K562 (cell line): ENCODE results near the gene MEI4.
"Not testable (repeated sequence)": the region's sequence is repeated elsewhere in the genome, so short reads cannot be mapped to it uniquely, and the experiment has no call there.

Experiments
- ARID2 ChIP-seq: fragments of 450-650 bp; IDR thresholded peaks from 2 replicates; pipeline ENCODE4 v1.6.1; 2017; ENCODE audit warnings: antibody characterized with exemption, mild to moderate bottlenecking
- BHLHE40 ChIP-seq: IDR thresholded peaks from 2 replicates; pipeline ENCODE4 v1.6.1; 2011; ENCODE audit warnings: low read length, improper control_type of control experiment
- KLF16 ChIP-seq: IDR thresholded peaks from 2 replicates; pipeline ENCODE4 v1.6.1; 2016; ENCODE audit warnings: antibody characterized with exemption
- MCM5 ChIP-seq: fragments of 450-650 bp; IDR thresholded peaks from 2 replicates; pipeline ENCODE4 v1.6.1; 2016; ENCODE audit warnings: low read depth
- MYC ChIP-seq, 2 experiments: fragments of 250-450 bp in 1 of 2; sonication (Bioruptor Pico) in 1 of 2; IDR thresholded peaks; 2 replicates each; pipeline versions ENCODE4 v1.5.1 to v1.6.1; 2012 to 2021; ENCODE audit warnings: low read depth in 2 of 2, borderline replicate concordance in 1 of 2, improper control_type of control experiment in 1 of 2, low read length in 1 of 2, mild to moderate bottlenecking in 1 of 2, moderate library complexity in 1 of 2
- SMARCA4 ChIP-seq: fragments of 450-650 bp; IDR thresholded peaks from 2 replicates; pipeline ENCODE4 v1.6.1; 2016
- SRSF7 ChIP-seq: fragments of 200-400 bp; formaldehyde crosslinking; optimal IDR thresholded peaks from 2 replicates; pipeline ENCODE3; 2017; ENCODE audit warnings: mild to moderate bottlenecking, low read depth, low read length
- SRSF9 ChIP-seq: fragments of 200-400 bp; formaldehyde crosslinking; IDR thresholded peaks from 2 replicates; pipeline ENCODE4 v1.6.1; 2017; ENCODE audit warnings: low read depth, low read length, borderline replicate concordance
- YY1 ChIP-seq, 3 experiments: IDR thresholded peaks; 2 replicates each; pipeline ENCODE4 v1.6.1; 2011; ENCODE audit warnings: low read length in 2 of 3, mild to moderate bottlenecking in 2 of 3, moderate library complexity in 2 of 3, borderline replicate concordance in 1 of 3, control low read depth in 1 of 3, low read depth in 1 of 3; ENCODE audit not compliant: insufficient read depth in 3 of 3, insufficient replicate concordance in 2 of 3, control insufficient read depth in 1 of 3, insufficient read length in 1 of 3; ENCODE audit errors: extremely low read depth in 1 of 3
- ZNF184 ChIP-seq: sonication (generic); formaldehyde crosslinking; IDR thresholded peaks from 2 replicates; pipeline ENCODE4 v1.5.0; 2020; ENCODE audit warnings: missing genetic modification reagents
- TF ChIP-seq, protein P1 (sequence below), 3 experiments: IDR thresholded peaks in 2 of 3; conservative IDR thresholded peaks in 1 of 3; 2 replicates each; pipeline ENCODE4 v1.5.1; 2011 to 2012; ENCODE audit warnings: low read length in 3 of 3, mild to moderate bottlenecking in 3 of 3, control low read depth in 2 of 3, improper control_type of control experiment in 1 of 3, inconsistent platforms in 1 of 3, low read depth in 1 of 3, mixed read lengths in 1 of 3, moderate library complexity in 1 of 3; ENCODE audit not compliant: insufficient read depth in 2 of 3
- TF ChIP-seq, protein P2 (sequence below): fragments of 250-450 bp; sonication (Bioruptor Pico); IDR thresholded peaks from 2 replicates; pipeline ENCODE4 v1.5.0; 2021; ENCODE audit warnings: mild to moderate bottlenecking, borderline replicate concordance
- TF ChIP-seq, protein P3 (sequence below): IDR thresholded peaks from 2 replicates; pipeline ENCODE4 v1.6.1; 2012; ENCODE audit warnings: low read depth, low read length, improper control_type of control experiment, borderline replicate concordance

DNA sequence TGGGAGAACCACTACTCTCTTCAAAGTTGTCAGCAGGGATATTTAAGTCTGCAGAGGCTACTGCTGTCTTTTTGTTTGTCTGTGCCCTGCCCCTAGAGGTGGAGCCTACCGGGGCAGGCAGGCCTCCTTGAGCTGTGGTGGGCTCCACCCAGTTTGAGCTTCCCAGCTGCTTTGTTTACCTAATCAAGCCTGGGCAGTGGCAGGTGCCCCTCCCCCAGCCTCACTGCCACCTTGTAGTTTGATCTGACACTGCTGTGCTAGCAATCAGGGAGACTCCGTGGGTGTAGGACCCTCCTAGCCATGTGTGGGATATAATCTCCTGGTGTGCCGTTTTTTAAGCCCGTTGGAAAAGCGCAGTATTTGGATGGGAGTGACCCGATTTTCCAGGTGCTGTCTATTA lies 47.3 kb downstream of the MEI4 start:
- TF ChIP-seq ZNF184 (CRISPR knock-in tag); SRSF7; MYC (IDR thresholded peaks at IDR 0.05; ENCODE audit: low read depth, low read length); MYC (CRISPR knock-in tag; IDR thresholded peaks at IDR 0.05; ENCODE audit: borderline replicate concordance, low read depth); SMARCA4; SRSF9; KLF16; YY1 (IDR thresholded peaks at IDR 0.05; ENCODE audit: borderline replicate concordance in 1 of 3, control insufficient read depth in 1 of 3, extremely low read depth in 1 of 3, insufficient read depth in 3 of 3, insufficient read length in 1 of 3, insufficient replicate concordance in 2 of 3, low read depth in 1 of 3, low read length in 2 of 3); MCM5; BHLHE40; ARID2: not testable (repeated sequence)
- TF ChIP-seq, protein P1, sequence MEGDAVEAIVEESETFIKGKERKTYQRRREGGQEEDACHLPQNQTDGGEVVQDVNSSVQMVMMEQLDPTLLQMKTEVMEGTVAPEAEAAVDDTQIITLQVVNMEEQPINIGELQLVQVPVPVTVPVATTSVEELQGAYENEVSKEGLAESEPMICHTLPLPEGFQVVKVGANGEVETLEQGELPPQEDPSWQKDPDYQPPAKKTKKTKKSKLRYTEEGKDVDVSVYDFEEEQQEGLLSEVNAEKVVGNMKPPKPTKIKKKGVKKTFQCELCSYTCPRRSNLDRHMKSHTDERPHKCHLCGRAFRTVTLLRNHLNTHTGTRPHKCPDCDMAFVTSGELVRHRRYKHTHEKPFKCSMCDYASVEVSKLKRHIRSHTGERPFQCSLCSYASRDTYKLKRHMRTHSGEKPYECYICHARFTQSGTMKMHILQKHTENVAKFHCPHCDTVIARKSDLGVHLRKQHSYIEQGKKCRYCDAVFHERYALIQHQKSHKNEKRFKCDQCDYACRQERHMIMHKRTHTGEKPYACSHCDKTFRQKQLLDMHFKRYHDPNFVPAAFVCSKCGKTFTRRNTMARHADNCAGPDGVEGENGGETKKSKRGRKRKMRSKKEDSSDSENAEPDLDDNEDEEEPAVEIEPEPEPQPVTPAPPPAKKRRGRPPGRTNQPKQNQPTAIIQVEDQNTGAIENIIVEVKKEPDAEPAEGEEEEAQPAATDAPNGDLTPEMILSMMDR (IDR thresholded peaks at IDR 0.05 in 2 of 3, conservative IDR thresholded peaks at IDR 0.05 in 1 of 3; ENCODE audit: insufficient read depth in 2 of 3, low read depth in 1 of 3, low read length in 3 of 3) = not testable (repeated sequence)
- TF ChIP-seq, protein P2, sequence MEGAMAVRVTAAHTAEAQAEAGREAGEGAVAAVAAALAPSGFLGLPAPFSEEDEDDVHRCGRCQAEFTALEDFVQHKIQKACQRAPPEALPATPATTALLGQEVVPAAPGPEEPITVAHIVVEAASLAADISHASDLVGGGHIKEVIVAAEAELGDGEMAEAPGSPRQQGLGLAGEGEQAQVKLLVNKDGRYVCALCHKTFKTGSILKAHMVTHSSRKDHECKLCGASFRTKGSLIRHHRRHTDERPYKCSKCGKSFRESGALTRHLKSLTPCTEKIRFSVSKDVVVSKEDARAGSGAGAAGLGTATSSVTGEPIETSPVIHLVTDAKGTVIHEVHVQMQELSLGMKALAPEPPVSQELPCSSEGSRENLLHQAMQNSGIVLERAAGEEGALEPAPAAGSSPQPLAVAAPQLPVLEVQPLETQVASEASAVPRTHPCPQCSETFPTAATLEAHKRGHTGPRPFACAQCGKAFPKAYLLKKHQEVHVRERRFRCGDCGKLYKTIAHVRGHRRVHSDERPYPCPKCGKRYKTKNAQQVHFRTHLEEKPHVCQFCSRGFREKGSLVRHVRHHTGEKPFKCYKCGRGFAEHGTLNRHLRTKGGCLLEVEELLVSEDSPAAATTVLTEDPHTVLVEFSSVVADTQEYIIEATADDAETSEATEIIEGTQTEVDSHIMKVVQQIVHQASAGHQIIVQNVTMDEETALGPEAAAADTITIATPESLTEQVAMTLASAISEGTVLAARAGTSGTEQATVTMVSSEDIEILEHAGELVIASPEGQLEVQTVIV (CRISPR knock-in tag) = not testable (repeated sequence)
- TF ChIP-seq, protein P3, sequence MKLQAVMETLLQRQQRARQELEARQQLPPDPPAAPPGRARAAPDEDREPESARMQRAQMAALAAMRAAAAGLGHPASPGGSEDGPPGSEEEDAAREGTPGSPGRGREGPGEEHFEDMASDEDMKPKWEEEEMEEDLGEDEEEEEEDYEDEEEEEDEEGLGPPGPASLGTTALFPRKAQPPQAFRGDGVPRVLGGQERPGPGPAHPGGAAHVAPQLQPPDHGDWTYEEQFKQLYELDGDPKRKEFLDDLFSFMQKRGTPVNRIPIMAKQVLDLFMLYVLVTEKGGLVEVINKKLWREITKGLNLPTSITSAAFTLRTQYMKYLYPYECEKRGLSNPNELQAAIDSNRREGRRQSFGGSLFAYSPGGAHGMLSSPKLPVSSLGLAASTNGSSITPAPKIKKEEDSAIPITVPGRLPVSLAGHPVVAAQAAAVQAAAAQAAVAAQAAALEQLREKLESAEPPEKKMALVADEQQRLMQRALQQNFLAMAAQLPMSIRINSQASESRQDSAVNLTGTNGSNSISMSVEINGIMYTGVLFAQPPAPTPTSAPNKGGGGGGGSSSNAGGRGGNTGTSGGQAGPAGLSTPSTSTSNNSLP = not testable (repeated sequence)
